Stimulated activated CD4-positive, alpha-beta T cell treated with anti-CD3 and anti-CD28 coated beads, Interleukin-1b, Interleukin-23, amount 100 ng/mL, for 4 hours (primary cell): ENCODE results near the gene PEAR1.

Experiments used
- DNase-seq, 2 donors: peaks; one replicate each; pipeline ENCODE4 v3.0.0-alpha.2; 2020; ENCODE audit warnings: low read depth in 2 of 2

PEAR1 gene

DNA sequence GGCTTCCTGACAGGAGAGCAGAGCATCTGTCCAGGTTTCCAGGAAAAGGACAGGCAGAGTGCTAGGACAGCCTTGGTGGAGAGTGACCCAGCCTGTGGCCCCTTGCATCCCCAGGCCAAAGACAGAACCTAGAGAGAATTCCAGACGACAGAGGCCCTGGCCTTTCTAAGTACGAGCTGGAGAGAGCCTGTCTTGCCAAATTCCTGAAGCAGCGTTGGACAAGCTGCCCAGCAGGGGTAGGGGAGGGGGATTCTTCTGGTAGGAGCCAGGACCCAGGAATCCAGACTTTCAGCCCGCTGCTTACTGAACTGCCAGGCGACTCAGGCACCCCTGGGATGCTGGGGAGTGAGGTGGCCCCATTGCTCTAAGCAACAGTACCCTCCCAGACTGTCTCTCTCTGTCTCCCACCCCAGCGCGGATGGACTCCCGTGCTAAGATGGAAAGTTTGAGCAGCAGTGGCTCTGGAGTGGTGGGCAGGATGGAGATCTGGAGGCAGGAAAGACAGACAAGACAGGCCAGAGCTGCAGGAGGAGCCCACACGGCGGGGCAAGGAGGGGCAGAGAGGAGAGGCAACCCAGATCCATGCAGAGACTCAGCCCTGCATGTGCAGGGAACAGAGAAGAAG lies 8.8 kb upstream of the PEAR1 start:
- no peak for DNase-seq

DNA sequence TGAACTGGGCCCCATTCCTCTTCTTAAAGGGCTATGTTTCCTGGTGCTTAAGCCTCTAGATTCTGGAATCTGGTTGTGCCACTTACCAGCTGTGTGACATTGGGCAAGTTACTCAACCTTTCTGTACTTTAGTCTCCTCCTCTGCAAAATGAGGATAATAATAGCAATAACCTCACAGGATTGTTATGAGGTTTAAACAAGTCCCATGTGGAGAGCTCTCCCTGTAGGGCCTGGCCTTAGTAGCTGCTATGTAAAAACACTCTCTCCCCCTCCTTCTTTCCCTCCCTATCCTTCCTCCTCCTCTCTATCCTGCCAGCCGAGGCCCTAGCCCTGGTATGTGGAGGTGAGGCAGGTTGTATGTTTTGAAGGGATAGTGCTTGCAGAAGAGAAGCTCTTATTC lies 8.2 kb upstream of the PEAR1 start:
- DNase-seq, result no peak

DNA sequence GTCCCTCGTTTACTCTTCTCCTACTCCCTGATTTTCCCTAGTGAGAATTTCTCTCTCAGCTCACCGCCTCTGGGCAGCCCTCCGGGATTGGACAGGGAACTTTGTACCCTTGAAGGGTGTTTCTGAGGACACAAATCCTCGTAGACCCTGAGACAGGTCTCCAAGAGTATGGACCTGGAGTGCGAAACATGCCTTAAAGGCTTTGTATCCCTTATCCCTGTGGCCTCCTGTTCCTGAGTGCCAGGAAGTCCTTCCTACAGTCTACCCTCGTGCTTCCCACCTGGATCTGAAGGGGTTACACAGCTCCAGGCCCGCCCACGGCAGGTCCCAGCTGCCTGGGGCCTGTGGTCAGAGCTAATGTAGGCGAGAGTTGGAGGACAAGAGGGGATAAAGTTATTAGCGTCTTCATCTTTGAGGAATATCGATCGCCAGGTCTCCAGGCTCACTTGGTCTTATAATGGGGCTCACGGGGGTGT lies 7.6 kb upstream of the PEAR1 start:
- DNase-seq, result no peak

DNA sequence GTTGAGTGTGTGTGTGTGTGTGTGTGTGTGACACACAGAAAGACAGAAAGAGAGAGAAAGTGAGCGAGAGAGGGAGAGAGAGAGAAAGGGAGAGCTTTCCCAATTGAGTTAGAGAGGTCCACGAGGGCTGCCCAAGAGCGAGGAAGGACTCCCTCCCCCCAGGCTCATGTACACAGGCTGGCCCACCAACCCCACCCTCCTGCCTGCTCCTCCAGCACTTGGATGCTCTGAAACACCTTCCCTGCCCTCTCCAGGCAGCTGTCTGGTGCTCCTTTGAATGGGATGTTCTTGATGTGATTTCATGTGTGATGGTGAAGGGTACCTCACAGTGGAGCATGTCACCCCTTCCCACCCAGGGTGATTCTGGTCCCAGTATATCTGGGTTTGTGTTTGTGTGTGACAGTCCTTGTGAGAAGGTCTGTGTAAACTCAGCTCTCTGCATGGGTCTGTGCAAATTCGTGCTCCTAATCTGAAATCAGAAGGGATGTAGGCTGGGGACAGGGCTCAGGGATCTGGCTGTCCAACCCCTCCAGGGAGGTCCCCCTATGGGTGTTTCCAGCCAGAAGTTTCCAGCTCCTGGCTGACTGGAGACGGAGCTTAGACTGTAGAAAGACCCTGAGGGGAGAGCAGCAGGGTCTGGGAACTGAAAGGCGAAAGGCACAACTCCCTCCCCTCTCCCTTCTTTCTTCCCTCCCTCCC lies 6.8 kb upstream of the PEAR1 start:
- no peak for DNase-seq

DNA sequence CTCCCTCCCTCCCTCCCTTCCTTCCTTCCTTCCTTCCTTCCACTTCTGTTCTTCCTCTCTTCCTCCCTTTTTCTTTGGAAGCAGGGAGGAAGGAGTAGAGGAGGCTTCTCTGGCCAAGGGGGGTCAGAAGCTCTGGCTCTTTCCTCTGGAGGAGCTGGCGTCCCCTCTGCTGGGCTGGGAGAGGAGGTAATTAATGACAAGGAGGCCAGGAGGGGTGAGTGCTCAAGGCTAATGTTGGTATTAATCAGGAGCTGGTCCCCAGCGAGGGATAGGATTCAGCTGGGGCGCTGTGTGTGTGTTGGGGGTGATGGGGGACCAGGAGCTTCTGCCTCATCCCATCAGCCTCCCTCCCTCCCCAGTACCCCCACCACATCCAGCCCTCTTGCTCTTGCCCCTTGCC lies 6.2 kb upstream of the PEAR1 start:
- no peak for DNase-seq

DNA sequence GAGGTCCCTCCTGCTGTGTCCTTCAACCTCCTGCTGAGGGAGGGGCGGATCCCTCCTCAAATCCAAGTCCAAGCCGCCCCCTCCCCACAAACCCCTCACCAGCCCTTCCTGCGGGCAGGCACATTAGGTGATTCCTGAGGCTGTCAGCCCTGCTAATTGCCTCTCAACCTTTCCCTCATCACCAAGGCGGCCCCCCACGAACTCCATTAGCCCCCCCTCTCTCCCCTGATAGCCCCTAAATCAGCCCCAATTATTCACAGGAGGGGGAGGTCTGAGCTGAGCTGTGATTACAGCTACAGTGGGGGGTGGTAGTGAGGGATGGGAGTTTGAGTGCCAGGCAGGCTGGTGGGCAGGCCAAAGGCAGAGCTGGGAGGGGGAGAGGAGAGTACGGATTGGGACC lies 5.8 kb upstream of the PEAR1 start:
- DNase-seq, result no peak

DNA sequence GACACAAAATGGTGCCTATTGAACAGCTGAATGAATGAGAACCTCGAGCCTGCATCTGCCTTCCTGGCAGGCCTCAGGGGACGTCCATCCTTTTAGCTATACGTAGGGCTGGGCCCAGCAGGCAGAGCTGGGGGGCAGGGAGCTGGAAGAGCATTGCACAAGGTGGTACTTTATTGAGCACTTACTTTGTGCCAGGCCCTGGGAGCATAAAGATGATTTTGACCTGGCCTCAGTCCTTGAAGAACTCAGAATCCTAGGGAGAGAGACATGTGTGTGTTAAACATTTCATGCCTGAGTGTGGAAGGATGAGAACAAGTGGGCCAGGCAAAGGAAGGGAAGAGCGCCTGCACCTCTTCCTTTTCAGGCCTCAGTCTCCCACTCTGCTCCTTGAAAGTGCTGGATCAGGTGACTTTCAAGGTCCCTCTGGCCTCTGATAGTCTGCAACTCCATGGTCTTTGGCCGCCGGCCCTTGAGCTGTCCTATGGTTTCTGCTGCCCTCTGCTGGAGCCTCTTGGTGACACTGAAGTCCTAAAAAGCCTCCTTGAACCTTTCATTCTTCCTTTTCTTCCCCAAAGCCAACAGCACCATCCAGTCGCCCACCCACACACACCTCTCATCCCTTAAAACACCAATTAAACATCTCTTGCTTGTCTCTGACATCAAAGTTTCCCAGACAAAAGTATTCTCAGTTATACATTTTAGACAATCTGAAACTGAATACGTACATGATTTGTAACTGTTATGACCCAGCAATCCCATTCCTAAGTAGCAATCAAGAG lies 3.5 kb upstream of the PEAR1 start:
- DNase-seq, result peak; percentile 43 to 45

DNA sequence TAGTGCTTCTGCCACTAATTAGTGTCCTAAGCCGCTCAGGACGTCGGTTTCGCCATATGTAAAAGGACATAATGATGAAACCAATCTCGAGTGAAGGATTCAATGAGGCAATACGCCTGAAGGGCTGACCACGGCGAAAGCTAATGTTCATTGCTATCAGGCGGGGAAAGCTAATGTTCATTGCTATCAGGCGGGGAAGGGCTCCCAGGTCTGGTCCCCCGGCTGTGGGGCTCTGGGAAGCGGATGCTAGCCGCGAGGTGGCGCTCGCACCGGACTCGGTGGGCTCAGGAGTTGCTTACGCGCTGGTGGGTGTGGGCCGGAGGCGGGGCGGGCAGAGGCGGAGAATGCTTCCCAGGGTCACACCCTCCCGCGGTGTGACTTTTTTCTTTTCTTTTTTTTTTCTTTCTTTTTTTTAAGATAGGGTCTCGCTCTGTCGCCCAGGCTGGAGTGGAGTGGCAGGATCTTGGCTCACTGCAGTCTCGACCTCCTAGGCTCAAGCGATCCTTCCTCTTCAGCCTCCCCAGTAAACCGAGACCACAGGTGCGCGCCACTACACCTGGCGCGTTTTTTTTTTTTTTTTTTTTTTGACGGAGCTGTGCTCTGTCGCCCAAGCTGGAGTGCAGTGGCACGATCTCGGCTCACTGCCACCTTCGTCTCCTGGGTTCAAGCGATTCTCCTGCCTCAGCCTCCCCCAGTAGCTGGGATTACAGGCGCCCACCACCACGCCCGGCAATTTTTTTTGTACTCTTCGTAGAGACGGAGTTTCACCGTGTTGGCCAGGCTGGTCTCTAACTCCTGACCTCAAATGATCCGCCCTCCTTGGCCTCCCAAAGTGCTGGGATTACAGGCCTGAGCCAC lies 1.1 kb upstream of the PEAR1 start:
- DNase-seq, result peak; percentile 80 to 87

DNA sequence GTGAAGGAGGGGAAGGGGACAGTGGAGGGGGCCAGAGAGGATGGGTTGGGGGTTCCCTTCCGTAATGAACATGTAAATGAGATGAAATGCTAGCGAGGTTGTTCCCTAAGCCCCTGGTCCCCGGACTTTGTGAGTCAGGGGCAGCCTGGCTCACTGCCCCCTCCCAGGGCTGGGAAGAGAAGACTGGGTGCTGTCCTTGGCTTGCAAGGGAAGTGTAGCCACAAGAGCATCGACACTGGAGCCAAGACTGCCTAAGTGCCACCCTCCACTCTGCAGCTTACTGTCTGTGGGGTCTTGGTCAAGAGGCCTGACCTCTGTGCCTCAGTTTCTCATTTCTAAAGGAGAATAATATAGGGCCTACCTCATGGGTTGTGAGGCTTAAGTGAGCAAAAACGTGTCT lies 483 bp downstream of the PEAR1 start:
- DNase-seq, result no peak

DNA sequence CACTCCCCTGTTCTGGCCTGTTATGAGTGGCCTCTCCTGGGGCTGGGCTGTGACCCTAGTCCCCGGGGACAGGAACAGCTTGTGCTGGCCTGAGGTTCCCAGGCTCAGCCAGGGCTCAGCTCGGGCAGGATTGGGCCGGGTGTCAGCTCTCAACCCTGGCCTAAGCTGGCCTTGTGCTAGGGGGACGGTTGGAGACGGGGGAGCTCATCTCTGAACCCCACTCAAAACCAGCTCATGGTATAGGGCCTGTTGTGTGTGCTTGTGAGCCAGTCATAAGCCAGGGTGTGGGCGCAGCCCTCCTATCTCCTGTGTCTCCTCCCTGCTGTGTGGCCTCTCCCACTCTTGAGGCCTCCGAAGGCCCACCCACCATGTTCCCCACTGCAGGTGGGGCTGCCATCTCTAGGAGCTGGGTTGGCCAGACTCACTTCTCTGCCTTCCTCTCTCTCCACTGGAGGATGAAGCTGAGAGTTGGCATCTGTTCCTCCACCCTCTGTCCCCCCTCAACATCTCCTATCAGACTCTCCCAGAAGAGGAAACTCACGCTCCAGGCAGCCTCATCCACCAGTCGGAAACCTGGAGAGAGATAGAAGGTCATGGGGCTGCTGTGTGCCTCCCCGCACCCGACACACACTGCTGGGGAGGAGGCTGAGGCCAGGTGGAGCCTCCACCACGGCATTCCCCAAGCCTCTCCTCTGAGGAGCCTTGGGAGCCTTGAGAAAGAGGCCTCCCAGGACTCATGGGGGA lies 1.4 kb downstream of the PEAR1 start:
- DNase-seq, result no peak

DNA sequence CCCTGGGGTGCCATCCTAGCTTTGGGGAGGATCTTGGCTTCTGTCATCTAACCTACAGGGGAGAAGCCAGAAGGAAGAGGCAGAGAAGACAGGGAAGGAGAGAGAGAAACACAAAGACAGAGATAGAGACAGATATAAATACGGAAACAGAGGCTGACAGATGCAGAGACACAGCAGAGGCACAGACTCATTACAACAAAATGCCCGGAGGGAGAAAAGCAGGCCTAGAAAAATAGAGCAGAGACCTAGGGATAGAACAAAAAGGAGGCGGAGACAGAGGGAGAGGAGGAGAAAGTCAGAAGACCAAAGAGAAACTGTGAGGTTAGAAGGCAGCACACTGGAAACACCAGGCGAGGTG lies 1.9 kb downstream of the PEAR1 start:
- DNase-seq, result no peak

DNA sequence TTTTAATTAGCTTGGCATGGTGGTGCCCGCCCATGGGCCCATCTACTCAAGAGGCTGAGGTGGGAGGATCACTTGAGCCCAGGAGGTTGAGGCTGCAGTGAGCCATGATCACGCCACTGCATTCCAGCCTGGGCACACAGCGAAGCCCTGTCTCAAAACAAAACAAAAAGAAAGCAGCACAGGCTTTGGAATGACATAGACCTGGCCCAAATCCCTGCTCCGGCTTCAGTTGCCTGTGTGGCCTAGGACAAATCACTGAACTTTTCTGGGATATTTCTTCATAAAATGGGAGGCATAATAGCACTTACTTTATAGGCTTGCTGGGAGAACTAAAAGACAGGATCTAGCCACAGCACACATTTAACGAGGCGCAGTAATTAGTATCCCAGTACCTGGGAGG lies 2.4 kb downstream of the PEAR1 start:
- no peak for DNase-seq

DNA sequence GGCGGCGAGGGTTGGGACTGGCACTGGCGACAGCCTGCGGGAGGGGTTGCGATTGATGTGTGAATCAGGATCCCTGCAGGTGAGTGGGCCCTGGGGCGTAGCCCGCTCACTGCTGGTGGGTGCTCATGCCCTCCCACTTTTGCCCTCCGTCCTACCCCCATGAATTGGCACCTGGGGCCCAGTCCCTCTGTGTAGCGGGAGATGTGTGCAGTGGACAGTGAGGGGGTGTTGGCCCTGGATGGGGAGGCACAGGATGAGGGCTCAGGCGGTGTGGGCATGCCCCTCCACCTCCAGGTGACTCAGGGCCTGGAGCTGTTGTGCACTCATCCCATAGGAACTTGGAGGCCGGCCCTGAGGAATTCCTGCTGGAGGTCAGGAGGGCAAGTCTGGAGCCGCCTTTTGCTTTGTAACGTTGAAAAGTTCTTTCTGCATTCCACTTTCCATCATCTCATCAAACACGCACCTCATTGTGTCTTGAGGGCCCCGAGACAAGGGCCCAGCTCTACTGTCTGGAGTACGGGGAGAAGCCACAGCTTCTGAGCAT lies 3.0 kb downstream of the PEAR1 start:
- DNase-seq, result no peak

DNA sequence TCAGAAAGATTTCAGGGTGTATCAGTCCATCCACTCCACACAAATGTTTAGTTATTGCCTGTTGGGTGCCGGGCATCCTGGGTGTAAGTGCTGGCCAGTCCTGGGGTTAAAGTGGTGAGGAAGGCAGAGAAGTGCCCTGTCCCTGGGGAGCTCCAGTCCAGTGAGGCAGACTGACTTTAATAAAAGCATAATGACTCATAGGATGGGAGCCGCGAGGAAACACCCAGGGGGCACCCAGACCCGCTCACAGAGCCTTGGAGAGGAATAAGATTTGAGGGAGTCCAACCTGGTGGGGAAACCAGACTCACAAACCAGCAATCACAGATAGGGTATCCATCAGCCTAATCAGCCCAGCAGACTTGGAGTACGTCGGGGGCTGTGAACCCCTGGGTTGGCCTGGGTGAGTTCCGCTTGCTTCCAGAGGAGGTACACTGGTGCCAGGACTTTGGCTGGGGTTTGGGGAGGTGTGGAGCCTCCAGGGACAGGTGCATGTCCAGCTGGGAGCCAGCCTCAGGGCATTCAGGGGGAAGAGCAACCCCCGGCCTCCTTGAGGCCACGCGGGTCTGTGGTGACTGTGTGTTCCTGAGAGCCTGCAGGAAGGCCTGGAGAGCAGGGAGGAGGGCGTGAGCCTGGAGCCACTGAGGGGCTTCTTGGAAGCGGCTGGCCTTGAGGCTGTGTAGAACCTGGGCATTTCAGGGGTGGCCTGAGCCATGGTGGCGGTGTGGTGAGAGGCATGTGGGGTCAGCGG lies 3.7 kb downstream of the PEAR1 start:
- DNase-seq, result no peak

DNA sequence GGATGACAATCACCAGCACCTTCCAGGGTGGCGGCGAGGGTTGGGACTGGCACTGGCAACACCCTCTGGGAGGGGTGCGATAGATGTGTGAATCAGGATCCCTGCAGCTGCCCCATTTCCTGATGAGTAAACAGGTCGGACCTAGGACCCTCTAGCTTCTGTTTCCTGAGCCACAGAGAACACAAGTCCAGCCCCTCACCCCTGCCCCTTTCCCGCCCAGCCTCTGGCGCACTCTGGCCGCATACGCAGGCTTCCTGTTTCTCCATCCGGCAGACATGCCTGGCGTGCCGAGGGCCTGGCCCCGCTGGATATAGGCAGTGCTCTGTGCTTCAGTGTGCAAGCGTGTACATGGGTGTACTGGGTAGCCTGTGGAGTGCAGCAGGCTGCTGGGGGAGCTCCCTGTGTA lies 4.6 kb downstream of the PEAR1 start:
- no peak for DNase-seq

DNA sequence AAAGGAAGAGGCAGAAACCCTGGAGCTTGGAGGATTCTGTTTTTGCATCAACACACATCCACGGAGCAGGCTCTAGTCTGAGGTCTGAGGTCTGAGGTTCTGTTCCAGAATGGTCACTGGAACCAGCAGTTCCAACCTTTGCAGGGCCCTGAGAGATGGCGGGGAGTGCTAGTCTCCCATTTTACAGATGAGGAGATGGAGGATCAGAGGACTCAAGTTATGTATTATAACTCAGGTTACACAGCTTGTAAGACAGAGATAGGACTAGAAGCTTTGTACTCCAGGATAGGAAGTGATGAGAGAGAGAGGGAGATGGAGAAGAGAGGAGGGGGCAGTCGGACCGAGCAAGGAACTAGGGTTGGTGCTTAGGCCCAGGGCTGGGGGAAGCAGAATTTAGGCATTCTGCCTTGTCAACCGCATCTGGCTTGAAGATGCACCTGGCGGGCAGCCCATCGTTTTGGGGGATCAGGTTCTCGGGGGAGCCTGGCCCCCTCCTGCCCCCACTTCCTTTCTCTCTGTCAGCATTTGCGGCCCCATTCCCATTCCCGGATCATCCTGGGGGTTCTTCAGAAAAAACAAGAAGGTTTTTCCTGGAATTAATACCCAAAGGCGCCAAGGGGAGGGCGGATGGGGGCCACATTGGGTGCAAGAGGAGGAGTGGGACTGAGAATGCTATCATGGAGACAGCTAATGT lies 5.6 kb downstream of the PEAR1 start:
- no peak for DNase-seq

DNA sequence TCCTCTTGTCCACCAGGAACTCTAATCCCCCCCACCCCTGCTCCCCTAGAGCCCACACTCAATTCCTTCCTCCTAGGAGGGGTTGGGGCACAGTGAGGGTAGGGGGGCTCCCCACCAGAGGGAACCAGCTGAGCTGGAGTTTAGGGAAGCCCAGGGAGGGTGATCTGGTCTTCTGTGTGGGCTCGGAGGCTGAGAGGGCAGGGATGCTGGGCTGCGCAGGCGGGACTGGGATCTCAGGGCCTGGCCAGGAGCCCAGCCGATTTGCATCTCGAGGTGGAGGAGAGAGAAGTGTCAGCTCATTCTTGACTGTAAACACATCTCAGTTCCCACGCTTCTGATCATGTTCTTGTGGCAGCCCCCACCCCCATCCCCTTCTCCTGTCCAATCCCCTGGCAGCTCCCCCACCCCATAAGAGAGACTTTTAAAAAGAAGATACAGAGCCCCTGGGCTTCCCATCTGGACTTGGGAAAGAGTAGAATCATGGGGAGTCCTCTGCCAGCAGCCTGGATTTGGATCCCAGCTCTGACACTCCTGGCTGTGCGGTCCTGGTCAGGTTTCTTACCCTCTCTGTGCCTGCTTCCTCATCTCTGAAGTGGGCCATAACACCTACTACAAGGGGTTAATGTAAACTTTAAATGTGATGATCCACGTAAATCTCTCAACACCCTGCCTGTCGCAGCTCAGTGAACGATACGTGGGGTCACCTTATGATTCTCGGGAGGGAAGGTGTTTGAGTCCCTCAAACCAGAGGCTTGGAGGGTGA lies 6.6 kb downstream of the PEAR1 start:
- no peak for DNase-seq

DNA sequence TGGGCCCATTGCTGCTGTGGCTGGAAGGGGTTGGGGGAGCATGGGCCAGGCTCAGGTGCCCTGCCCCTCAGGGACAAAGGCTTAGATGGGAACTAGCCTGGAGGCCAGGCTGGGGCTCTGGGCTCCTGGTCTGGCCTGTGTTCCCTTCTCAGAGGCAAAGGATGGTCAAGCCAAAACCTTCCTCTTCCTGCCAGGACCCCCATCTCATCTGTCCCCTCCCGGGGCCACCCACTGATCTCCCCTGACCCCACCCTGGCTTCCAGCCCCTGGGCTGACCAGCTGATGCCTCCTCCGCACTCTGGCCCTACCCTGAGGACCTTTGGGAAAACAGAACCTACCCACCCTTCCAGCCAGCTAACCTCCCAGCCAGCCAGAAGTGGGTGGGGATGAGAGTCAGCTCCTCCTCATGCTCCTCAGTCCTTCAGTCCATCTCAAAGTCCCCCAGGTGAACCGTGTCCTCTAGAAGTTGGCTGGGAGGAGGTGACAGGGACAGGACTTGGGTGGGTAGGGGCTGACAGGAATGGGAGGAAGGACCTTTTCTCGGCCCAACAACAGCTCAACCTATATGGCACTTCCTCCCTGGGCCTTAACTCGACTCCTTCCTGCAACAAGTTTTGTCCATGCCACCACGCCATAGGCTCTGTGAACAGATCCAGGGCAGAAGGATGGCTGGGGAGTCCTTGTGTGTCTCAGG lies 7.5 kb downstream of the PEAR1 start:
- DNase-seq, result no peak

DNA sequence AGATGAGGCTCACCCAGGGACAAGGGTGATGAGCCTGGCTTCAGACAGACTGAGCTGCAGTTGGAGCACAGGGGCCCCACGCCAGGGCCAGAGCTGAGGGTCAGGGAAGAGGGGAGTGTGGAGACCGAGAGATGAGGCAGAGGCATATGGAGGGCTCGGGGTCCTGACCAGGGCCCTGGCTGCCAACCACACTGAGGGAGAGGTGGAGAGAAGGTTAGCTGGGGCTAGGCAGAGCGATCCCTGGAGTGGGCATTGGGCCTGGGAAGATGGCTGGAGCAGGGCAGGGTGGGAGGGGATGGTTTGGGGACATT lies 8.0 kb downstream of the PEAR1 start:
- no peak for DNase-seq
